K562 (cell line): ENCODE results near the gene VWF. TPM values are rescaled to one million over a fixed set of nuclear protein-coding genes. Genes with fewer than 3 reads are reported as not detected.

ENCODE experiments used
- ATAC-seq: fragments of 200-7000 bp; cut with Tn5 transposase; 3 replicates; pipeline ENCODE4 v1.9.1; 2020; ENCODE audit warnings: moderate library complexity
- BruUV-seq: library from RNA; stranded (reverse); fragments of 400-500 nt; replicated peaks from 2 replicates; lab custom pipeline; 2021; lab: Mats Ljungman, UMichigan
- CTCF ChIA-PET: fragments of 300-600 bp; formaldehyde crosslinking; extraction: SDS; loops from one replicate; lab custom pipeline; 2021; ENCODE audit warnings: low intra/inter-chr PET ratio; lab: Yijun Ruan, JAX
- POLR2A ChIA-PET: fragments of 300-600, 350-650 bp; sonication (Branson Sonifier 250); formaldehyde crosslinking; extraction: SDS; loops from one replicate; lab custom pipeline; 2021; ENCODE audit warnings: antibody characterized with exemption, inconsistent platforms; lab: Yijun Ruan, JAX
- DNase-seq, 4 experiments: peaks; one replicate each; pipeline versions ENCODE4 v3.0.0 to v3.0.0-alpha.2; 2011 to 2018; ENCODE audit warnings: low spot score in 3 of 4, mixed read lengths in 3 of 4; ENCODE audit errors: extremely low read depth in 1 of 4
- FAIRE-seq: peaks from 2 replicates; lab custom pipeline; 2011; peaks lifted over from hg19 to GRCh38; lab: Jason Lieb, UNC
- H2AFZ ChIP-seq: 2 replicates; pipeline ENCODE4 v1.6.0; 2011; ENCODE audit warnings: low read depth, low read length, control low read depth, inconsistent platforms
- H3K27ac ChIP-seq: fragments of 200-600 bp; 3 replicates; pipeline ENCODE4 v1.8.0; 2011; ENCODE audit warnings: low read depth, mild to moderate bottlenecking, control low read depth, inconsistent platforms, low read length, moderate library complexity, mixed read lengths; ENCODE audit errors: extremely low read depth
- H3K27me3 ChIP-seq, 2 experiments: fragments of 300-600 bp in 1 of 2; 2 replicates in 1 of 2; 3 replicates in 1 of 2; pipeline versions ENCODE4 v1.6.0 to v1.8.0; 2011; ENCODE audit warnings: inconsistent platforms in 2 of 2, low read length in 2 of 2, mild to moderate bottlenecking in 1 of 2, mixed read lengths in 1 of 2, moderate library complexity in 1 of 2; ENCODE audit not compliant: control insufficient read depth in 2 of 2, insufficient read depth in 2 of 2
- H3K36me3 ChIP-seq: fragments of 300-600 bp; 3 replicates; pipeline ENCODE4 v1.8.0; 2011; ENCODE audit warnings: mild to moderate bottlenecking, low read length, inconsistent platforms; ENCODE audit not compliant: control insufficient read depth, insufficient read depth
- H3K4me1 ChIP-seq, 2 experiments: fragments of 200-600 bp in 1 of 2; replicated peaks in 1 of 2; 2 replicates in 1 of 2; 3 replicates in 1 of 2; pipeline versions ENCODE4 v1.5.1 to v1.8.0; 2011; ENCODE audit warnings: inconsistent platforms in 2 of 2, low read length in 2 of 2, mild to moderate bottlenecking in 1 of 2, mixed read lengths in 1 of 2, moderate library complexity in 1 of 2; ENCODE audit not compliant: control insufficient read depth in 2 of 2, insufficient read depth in 2 of 2
- H3K4me2 ChIP-seq: 2 replicates; pipeline ENCODE4 v1.6.1; 2011; ENCODE audit warnings: low read length, control low read depth, inconsistent platforms, mixed read lengths; ENCODE audit not compliant: insufficient read depth
- H3K4me3 ChIP-seq: fragments of 200-600 bp; sonication (generic), shearing (Covaris generic); 2 replicates; pipeline ENCODE4 v1.5.1; 2016; ENCODE audit warnings: control low read depth, inconsistent platforms
- H3K79me2 ChIP-seq: fragments of 200-600 bp; 3 replicates; pipeline ENCODE4 v1.8.0; 2011; ENCODE audit warnings: low read length, inconsistent platforms; ENCODE audit not compliant: control insufficient read depth, insufficient read depth
- H3K9ac ChIP-seq, 2 experiments: 2 replicates each; pipeline versions ENCODE4 v1.6.0 to v1.6.1; 2011; ENCODE audit warnings: low read depth in 2 of 2, low read length in 2 of 2, control low read depth in 1 of 2, inconsistent platforms in 1 of 2, mild to moderate bottlenecking in 1 of 2, mixed read lengths in 1 of 2; ENCODE audit not compliant: insufficient read depth in 1 of 2
- H3K9me1 ChIP-seq: one replicate; pipeline ENCODE4 v1.6.0; 2011; ENCODE audit warnings: inconsistent platforms, mild to moderate bottlenecking, low read length, moderate library complexity; ENCODE audit not compliant: control insufficient read depth, insufficient read depth
- H3K9me3 ChIP-seq: replicated peaks from 2 replicates; pipeline ENCODE4 v1.5.1; 2011; ENCODE audit warnings: low read depth, low read length, inconsistent platforms; ENCODE audit not compliant: control insufficient read depth, insufficient read depth
- H4K20me1 ChIP-seq: replicated peaks from 2 replicates; pipeline ENCODE4 v1.6.1; 2011; ENCODE audit warnings: low read length, inconsistent platforms, mixed read lengths; ENCODE audit not compliant: control insufficient read depth, insufficient read depth
- CBX5 ChIP-seq: IDR thresholded peaks from 2 replicates; pipeline ENCODE4 v1.6.1; 2014; ENCODE audit warnings: low read depth, borderline replicate concordance
- CREM ChIP-seq: IDR thresholded peaks from 2 replicates; pipeline ENCODE4 v1.6.1; 2014; ENCODE audit warnings: antibody characterized with exemption, low read depth
- DDX20 ChIP-seq: fragments of 450-650 bp; IDR thresholded peaks from 2 replicates; pipeline ENCODE4 v1.6.1; 2016; ENCODE audit warnings: missing genetic modification characterization, low read depth, mild to moderate bottlenecking, missing compliant biosample characterization, moderate library complexity
- HDGF ChIP-seq: fragments of 450-650 bp; IDR thresholded peaks from 2 replicates; pipeline ENCODE4 v1.6.1; 2016
- POLR2B ChIP-seq: fragments of 450-650 bp; IDR thresholded peaks from 2 replicates; pipeline ENCODE4 v1.6.1; 2018; ENCODE audit warnings: low read depth; ENCODE audit not compliant: partially characterized antibody
- RREB1 ChIP-seq: fragments of 250-450 bp; sonication (Bioruptor Pico); IDR thresholded peaks from 2 replicates; pipeline ENCODE4 v1.4.0; 2020
- SAFB2 ChIP-seq: fragments of 200-400 bp; formaldehyde crosslinking; IDR thresholded peaks from 2 replicates; pipeline ENCODE4 v1.6.1; 2018; ENCODE audit warnings: borderline replicate concordance, low read length, low read depth, moderate library complexity; ENCODE audit not compliant: severe bottlenecking
- SETDB1 ChIP-seq: IDR thresholded peaks from one replicate; pipeline ENCODE4 v1.6.1; 2012; ENCODE audit warnings: low read length, control low read depth, inconsistent platforms
- TSC22D4 ChIP-seq: fragments of 450-650 bp; IDR thresholded peaks from 2 replicates; pipeline ENCODE4 v1.6.1; 2016; ENCODE audit warnings: missing genetic modification characterization, missing biosample characterization, control low read depth
- ZNF146 ChIP-seq: IDR thresholded peaks from one replicate; pipeline ENCODE4 v1.6.1; 2018; ENCODE audit warnings: missing compliant biosample characterization; ENCODE audit not compliant: unreplicated experiment
- ZNF175 ChIP-seq: fragments of 200-800 bp; sonication (Bioruptor generic); IDR thresholded peaks from 2 replicates; pipeline ENCODE4 v1.6.1; 2016; ENCODE audit warnings: low read depth, mild to moderate bottlenecking, missing genetic modification characterization, missing compliant biosample characterization
- ZNF23 ChIP-seq: fragments of 250-450 bp; sonication (Bioruptor Pico); IDR thresholded peaks from 2 replicates; pipeline ENCODE4 v1.4.0; 2020; ENCODE audit warnings: mild to moderate bottlenecking
- WGBS: fragments of 100-300 bp; shearing (Covaris generic); methylation state at CpG from one replicate; pipeline ENCODE4 v1.1.6; 2016; ENCODE audit warnings: low coverage, mixed read lengths; ENCODE audit not compliant: insufficient coverage; ENCODE audit errors: missing lambda C conversion rate; 5-methylcytosine and 5-hydroxymethylcytosine counted together
- in situ Hi-C: fragments of 300-500 bp; cut with MboI; formaldehyde crosslinking; loops from 4 replicates; pipeline ENCODE4 v1.15.0; 2018; ENCODE audit warnings: inconsistent platforms, mixed read lengths
- intact Hi-C: fragments of 100-400 bp; cut with micrococcal nuclease; formaldehyde crosslinking; loops from 2 replicates; pipeline ENCODE4 v1.14.2; 2022
- polyA plus RNA-seq, 8 experiments: library from polyadenylated mRNA; depleted of rRNA in 4 of 8; stranded (reverse) in 5 of 8; unstranded in 3 of 8; fragments of >200 nt; fragmentation: Nextera tagmentation in 2 of 8; fragmentation: Illumina TruSeq in 1 of 8; extraction: Ambion mirVana in 2 of 8; extraction: Trizol in 1 of 8; gene quantifications; 2 replicates each; pipeline versions ENCODE4 v1.2.1 to v1.2.3, GENCODE V29; 2011 to 2014; ENCODE audit warnings: inconsistent platforms in 1 of 8, missing spikeins in 1 of 8
- total RNA-seq, 7 experiments: library from RNA; depleted of rRNA in 6 of 7; stranded (reverse); fragments of >200 nt in 6 of 7; fragmentation: Illumina TruSeq in 2 of 7; extraction: Trizol in 2 of 7; gene quantifications; 2 replicates each; pipeline versions ENCODE4 v1.2.1 to v1.2.3, GENCODE V29; 2011 to 2021; ENCODE audit warnings: low replicate concordance in 1 of 7
- TF ChIP-seq, protein P1 (sequence below): fragments of 450-650 bp; IDR thresholded peaks from 2 replicates; pipeline ENCODE4 v1.6.1; 2016; ENCODE audit warnings: borderline replicate concordance

Gene VWF
- total and polyA plus RNA-seq, 9 of the 15 experiments (the other 6 are each of a cell fraction or from before 2014, with no cell fraction given): 0.53 TPM; not detected in 8

GRCh38 chr12:6020930-6021329 is 103.5 kb downstream of the VWF start:
- intact Hi-C loops: no loop called here
- no peak overlapping the region for H3K9ac ChIP-seq
- no peak for ATAC-seq
- FAIRE-seq: no peak
- H3K4me1 ChIP-seq: no peaks in the 10 kb centered on the region
- no TSS peak for BruUV-seq
- 0% methylated on average over 5 of the region's 5 CpGs for WGBS
- no peaks in the 10 kb centered on the region for H3K79me2 ChIP-seq
- H3K9me3 ChIP-seq: no peaks in the 10 kb centered on the region
- H3K4me2 ChIP-seq: no peak overlapping the region
- no peaks in the 10 kb centered on the region for H3K36me3 ChIP-seq
- no peak overlapping the region for H3K27ac ChIP-seq
- CTCF ChIA-PET: no interaction called here
- TF ChIP-seq, protein P1, sequence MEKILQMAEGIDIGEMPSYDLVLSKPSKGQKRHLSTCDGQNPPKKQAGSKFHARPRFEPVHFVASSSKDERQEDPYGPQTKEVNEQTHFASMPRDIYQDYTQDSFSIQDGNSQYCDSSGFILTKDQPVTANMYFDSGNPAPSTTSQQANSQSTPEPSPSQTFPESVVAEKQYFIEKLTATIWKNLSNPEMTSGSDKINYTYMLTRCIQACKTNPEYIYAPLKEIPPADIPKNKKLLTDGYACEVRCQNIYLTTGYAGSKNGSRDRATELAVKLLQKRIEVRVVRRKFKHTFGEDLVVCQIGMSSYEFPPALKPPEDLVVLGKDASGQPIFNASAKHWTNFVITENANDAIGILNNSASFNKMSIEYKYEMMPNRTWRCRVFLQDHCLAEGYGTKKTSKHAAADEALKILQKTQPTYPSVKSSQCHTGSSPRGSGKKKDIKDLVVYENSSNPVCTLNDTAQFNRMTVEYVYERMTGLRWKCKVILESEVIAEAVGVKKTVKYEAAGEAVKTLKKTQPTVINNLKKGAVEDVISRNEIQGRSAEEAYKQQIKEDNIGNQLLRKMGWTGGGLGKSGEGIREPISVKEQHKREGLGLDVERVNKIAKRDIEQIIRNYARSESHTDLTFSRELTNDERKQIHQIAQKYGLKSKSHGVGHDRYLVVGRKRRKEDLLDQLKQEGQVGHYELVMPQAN: no peak
- TF ChIP-seq ZNF175 (CRISPR knock-in tag) (no peak), CREM (no peak), CBX5 (no peak), TSC22D4 (tag) (no peak), SETDB1 (no peak), ZNF23 (CRISPR knock-in tag) (no peak), POLR2B (no peak), DDX20 (tag) (no peak), HDGF (no peak), RREB1 (CRISPR knock-in tag) (no peak), SAFB2 (no peak), ZNF146 (no peak)
- POLR2A ChIA-PET: no interaction called here
- H3K27me3 ChIP-seq: peaks cover 0 to 15% of the 10 kb centered on the region in 2 experiments; a peak in 2 of 5 replicates
- in situ Hi-C loops: no loop called here
- no peak overlapping the region for H3K4me3 ChIP-seq
- no peak overlapping the region for H2AFZ ChIP-seq
- no peaks in the 10 kb centered on the region for H3K9me1 ChIP-seq
- DNase-seq: no peak
- H4K20me1 ChIP-seq: no peaks in the 10 kb centered on the region
